HCT116 (cell line): ENCODE data around the gene FOXO3. TPM values are rescaled to one million over a fixed set of nuclear protein-coding genes. Genes with fewer than 3 reads are reported as not detected.

Experiments used
- ATAC-seq: fragments of 200-7000 bp; cut with Tn5 transposase; 2 replicates; pipeline ENCODE4 v1.9.1; 2020; ENCODE audit warnings: mild to moderate bottlenecking, moderate library complexity
- BruUV-seq: library from RNA; stranded (reverse); fragments of 400-500 nt; replicated peaks from 2 replicates; lab custom pipeline; 2021; lab: Mats Ljungman, UMichigan
- CTCF ChIA-PET: fragments of 300-600 bp; sonication (Branson Sonifier 250); formaldehyde crosslinking; loops from one replicate; lab custom pipeline; 2021; ENCODE audit warnings: antibody characterized with exemption; lab: Charles Lee
- POLR2A ChIA-PET: fragments of 300-600, 350-600 bp; sonication (Branson Sonifier 250); formaldehyde crosslinking; loops from one replicate; lab custom pipeline; 2021; ENCODE audit warnings: antibody characterized with exemption; lab: Charles Lee
- RAD21 ChIA-PET, 2 experiments: fragments of 300-600 bp; sonication (Branson Sonifier 250); formaldehyde crosslinking; loops; one replicate each; lab custom pipeline; 2023; ENCODE audit warnings: low total read pairs in 2 of 2; ENCODE audit not compliant: uncharacterized antibody in 2 of 2, unreplicated experiment in 2 of 2, low non-redundant PET in 1 of 2; lab: Charles Lee
- DNase-seq: peaks from one replicate; pipeline ENCODE4 v3.0.0-alpha.2; 2010; ENCODE audit warnings: low read depth, low spot score
- H2AFZ ChIP-seq: fragments of 200-600 bp; shearing (Covaris generic), sonication (generic); 2 replicates; pipeline ENCODE4 v1.6.1; 2017; ENCODE audit warnings: low read depth, mixed run types, mixed read lengths, antibody characterized with exemption, low read length; ENCODE audit not compliant: poor library complexity, severe bottlenecking
- H3K27ac ChIP-seq: 2 replicates; pipeline ENCODE4 v1.5.1; 2012; ENCODE audit warnings: low read depth, low read length
- H3K27me3 ChIP-seq: fragments of 200-600 bp; sonication (generic); 2 replicates; pipeline ENCODE4 v1.6.1; 2016; ENCODE audit warnings: mixed run types, low read length, mixed read lengths; ENCODE audit not compliant: insufficient read depth
- H3K36me3 ChIP-seq, 2 experiments: fragments of 200-500 bp in 1 of 2; fragments of 200-600 bp in 1 of 2; sonication (Bioruptor generic) in 1 of 2; sonication (generic) in 1 of 2; 2 replicates each; pipeline versions ENCODE4 v1.5.1 to v1.6.1; 2014 to 2016; ENCODE audit warnings: low read length in 2 of 2, inconsistent platforms in 1 of 2, mixed read lengths in 1 of 2, mixed run types in 1 of 2; ENCODE audit not compliant: insufficient read depth in 2 of 2, control insufficient read depth in 1 of 2
- H3K4me1 ChIP-seq, 2 experiments: fragments of 200-600 bp in 1 of 2; sonication (generic) in 1 of 2; 2 replicates each; pipeline versions ENCODE4 v1.5.1 to v1.6.1; 2012 to 2017; ENCODE audit warnings: low read length in 2 of 2, inconsistent platforms in 1 of 2, mild to moderate bottlenecking in 1 of 2, mixed read lengths in 1 of 2, mixed run types in 1 of 2, moderate library complexity in 1 of 2; ENCODE audit not compliant: insufficient read depth in 2 of 2, control insufficient read depth in 1 of 2
- H3K4me2 ChIP-seq: fragments of 200-600 bp; sonication (generic); 2 replicates; pipeline ENCODE4 v1.6.1; 2017; ENCODE audit warnings: mixed run types, low read length, mixed read lengths
- H3K4me3 ChIP-seq, 2 experiments: fragments of 200-600 bp in 1 of 2; sonication (generic) in 1 of 2; replicated peaks in 1 of 2; 2 replicates each; pipeline ENCODE4 v1.5.1; 2011 to 2016; ENCODE audit warnings: low read length in 2 of 2, control low read depth in 1 of 2, low read depth in 1 of 2, mild to moderate bottlenecking in 1 of 2, mixed read lengths in 1 of 2, mixed run types in 1 of 2
- H3K79me2 ChIP-seq: fragments of 200-600 bp; sonication (generic); 2 replicates; pipeline ENCODE4 v1.6.1; 2017; ENCODE audit warnings: mild to moderate bottlenecking, mixed run types, low read length, moderate library complexity, mixed read lengths; ENCODE audit not compliant: insufficient read depth
- H3K9ac ChIP-seq: fragments of 200-600 bp; sonication (generic); 2 replicates; pipeline ENCODE4 v1.6.1; 2016; ENCODE audit warnings: low read length, mixed read lengths
- H3K9me2 ChIP-seq: fragments of 200-600 bp; sonication (generic), shearing (Covaris generic); 2 replicates; pipeline ENCODE4 v1.6.1; 2017; ENCODE audit warnings: mixed run types, mild to moderate bottlenecking, moderate library complexity; ENCODE audit not compliant: insufficient read depth
- H3K9me3 ChIP-seq, 2 experiments: fragments of 200-500 bp in 1 of 2; fragments of 200-600 bp in 1 of 2; sonication (Bioruptor generic) in 1 of 2; sonication (generic) in 1 of 2; 2 replicates each; pipeline ENCODE4 v1.6.1; 2014 to 2017; ENCODE audit warnings: low read length in 2 of 2, mixed read lengths in 2 of 2, inconsistent platforms in 1 of 2, low read depth in 1 of 2, mild to moderate bottlenecking in 1 of 2, mixed run types in 1 of 2, moderate library complexity in 1 of 2; ENCODE audit not compliant: control insufficient read depth in 1 of 2, insufficient read depth in 1 of 2
- H4K20me1 ChIP-seq: fragments of 200-600 bp; sonication (generic), shearing (Covaris generic); 2 replicates; pipeline ENCODE4 v1.6.1; 2017; ENCODE audit warnings: mixed run types, mild to moderate bottlenecking, moderate library complexity; ENCODE audit not compliant: insufficient read depth
- ATF3 ChIP-seq: IDR thresholded peaks from 2 replicates; pipeline ENCODE4 v1.6.1; 2012
- CEBPB ChIP-seq: IDR thresholded peaks from 2 replicates; pipeline ENCODE4 v1.6.1; 2012; ENCODE audit warnings: low read depth
- CTCF ChIP-seq, 3 experiments: fragments of 200-600 bp in 1 of 3; sonication (generic) in 1 of 3; IDR thresholded peaks in 2 of 3; conservative IDR thresholded peaks in 1 of 3; 2 replicates each; pipeline ENCODE4 v1.5.1; 2012 to 2017; ENCODE audit warnings: low read depth in 2 of 3, low read length in 2 of 3, antibody characterized with exemption in 1 of 3, borderline replicate concordance in 1 of 3, control low read depth in 1 of 3, mild to moderate bottlenecking in 1 of 3, mixed read lengths in 1 of 3, mixed run types in 1 of 3, moderate library complexity in 1 of 3; ENCODE audit not compliant: insufficient read depth in 1 of 3
- ELF1 ChIP-seq: IDR thresholded peaks from 2 replicates; pipeline ENCODE4 v1.6.1; 2012; ENCODE audit warnings: low read depth, borderline replicate concordance
- EZH2 ChIP-seq: fragments of 200-600 bp; sonication (generic); IDR thresholded peaks from 2 replicates; pipeline ENCODE4 v1.6.1; 2017; ENCODE audit warnings: antibody characterized with exemption, mixed run types
- MAX ChIP-seq: IDR thresholded peaks from 2 replicates; pipeline ENCODE4 v1.6.1; 2012
- POLR2AphosphoS5 ChIP-seq: IDR thresholded peaks from 2 replicates; pipeline ENCODE4 v1.6.1; 2011; ENCODE audit warnings: mild to moderate bottlenecking, low read depth, low read length, moderate library complexity
- RAD21 ChIP-seq: IDR thresholded peaks from 2 replicates; pipeline ENCODE4 v1.6.1; 2012; ENCODE audit warnings: low read depth, mild to moderate bottlenecking
- SRF ChIP-seq: IDR thresholded peaks from 2 replicates; pipeline ENCODE4 v1.6.1; 2012; ENCODE audit warnings: low read depth
- TCF7L2 ChIP-seq: IDR thresholded peaks from 2 replicates; pipeline ENCODE4 v1.7.0; 2011; ENCODE audit warnings: borderline replicate concordance, inconsistent platforms; ENCODE audit not compliant: insufficient read depth, insufficient read length; ENCODE audit errors: extremely low read depth
- ZFX ChIP-seq: fragments of 450-650 bp; IDR thresholded peaks from 2 replicates; pipeline ENCODE4 v1.6.1; 2017
- ZNF274 ChIP-seq: fragments of 200-500 bp; sonication (Bioruptor generic); IDR thresholded peaks from 2 replicates; pipeline ENCODE4 v1.6.1; 2014; ENCODE audit warnings: mild to moderate bottlenecking, low read depth, low read length, inconsistent platforms
- intact Hi-C: fragments of 100-400 bp; cut with micrococcal nuclease; formaldehyde crosslinking; loops from 2 replicates; pipeline ENCODE4 v1.10.0; 2022
- total RNA-seq: library from RNA; stranded (reverse); gene quantifications from one replicate; pipeline ENCODE4 v1.2.1, GENCODE V29; 2021; ENCODE audit not compliant: unreplicated experiment

The FOXO3 gene
- total RNA-seq, 1 experiment from 2014 or later: 40.0 TPM

- no peaks in the 10 kb centered on the region for H3K4me1 ChIP-seq
- no peak for TF ChIP-seq EZH2
- TF ChIP-seq ELF1: no peak
- no peak for TF ChIP-seq ZFX
- no peak for TF ChIP-seq RAD21
- TF ChIP-seq CEBPB: no peak
- TF ChIP-seq CTCF (IDR thresholded peaks at IDR 0.05 in 2 of 3, conservative IDR thresholded peaks at IDR 0.05 in 1 of 3; ENCODE audit: borderline replicate concordance in 1 of 3, insufficient read depth in 1 of 3, low read depth in 2 of 3, low read length in 2 of 3): no peak
- TF ChIP-seq ZNF274: no peak
- TF ChIP-seq ATF3: no peak
- TF ChIP-seq SRF: no peak
- TF ChIP-seq MAX: no peak
- TF ChIP-seq TCF7L2: no peak
- no peak for TF ChIP-seq POLR2AphosphoS5
- H3K9me3 ChIP-seq: no peaks in the 10 kb centered on the region
- 0 out of 2 replicates have a peak, but pooled peaks cover 4% of the 10 kb centered on the region for H4K20me1 ChIP-seq
- intact Hi-C loops: no loop called here
- no peak overlapping the region for H3K4me2 ChIP-seq
- H3K27me3 ChIP-seq: no peaks in the 10 kb centered on the region
- no TSS peak for BruUV-seq
- DNase-seq (no peak), ATAC-seq (no peak)
- peaks cover 47% of the 10 kb centered on the region for H3K79me2 ChIP-seq
- H3K9me2 ChIP-seq: no peaks in the 10 kb centered on the region
- no peak overlapping the region for H3K4me3 ChIP-seq
- RAD21 ChIA-PET: no interaction called here
- no peak overlapping the region for H3K9ac ChIP-seq
- H3K27ac ChIP-seq: no peak overlapping the region
- POLR2A ChIA-PET: no interaction called here
- CTCF ChIA-PET: no interaction called here
- no peak overlapping the region for H2AFZ ChIP-seq
- H3K36me3 ChIP-seq: peaks cover 2 to 3% of the 10 kb centered on the region in 2 experiments; a peak in 2 of 4 replicates
Measured at GRCh38 chr6:108660251-108660650, 99.5 kb downstream of the FOXO3 start.
